ENCODE measurements around the gene ETS1.

ETS1 gene

DNA sequence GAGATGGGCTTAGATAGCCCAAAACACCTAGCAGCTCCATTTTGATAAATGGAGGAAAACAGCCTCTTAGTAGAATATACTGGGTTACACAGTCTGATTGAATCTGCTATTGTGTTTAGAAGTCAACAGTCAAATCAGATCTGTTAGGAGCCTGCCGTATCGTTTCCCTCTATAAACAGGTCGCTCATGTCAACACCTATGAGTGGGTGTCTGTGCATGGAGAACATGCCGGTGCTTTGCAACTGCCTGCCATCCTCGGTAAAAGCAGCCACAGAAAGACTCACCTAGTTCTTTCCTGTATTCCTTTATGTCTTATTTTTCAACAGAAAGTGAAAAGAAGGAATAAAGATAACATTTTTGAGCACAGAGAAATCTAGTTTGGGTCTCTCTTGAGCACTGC, 99.4 kb downstream of the ETS1 start:
- Histone ChIP-seq H4K20me1 (ENCODE audit: insufficient read depth) (no peaks in the 10 kb centered on the region), H3K4me3 (IDR thresholded peaks at IDR 0.05; ENCODE audit: insufficient read depth, low read depth, low read length) (no peak overlapping the region), H3K4me2 (no peak overlapping the region), H2AFZ (ENCODE audit: low read depth) (no peak overlapping the region), H3K36me3 (ENCODE audit: insufficient read depth) (peaks cover 4% of the 10 kb centered on the region), H3K27me3 (ENCODE audit: insufficient read depth, low read depth) (no peaks in the 10 kb centered on the region), H3K79me2 (ENCODE audit: insufficient read depth, low read depth) (peaks cover 37% of the 10 kb centered on the region), H3K9ac (no peak overlapping the region), H3K4me1 (ENCODE audit: low read depth, poor library complexity, severe bottlenecking) (peaks cover 87% of the 10 kb centered on the region), H3K27ac (no peak overlapping the region)
- TF ChIP-seq, protein P1, sequence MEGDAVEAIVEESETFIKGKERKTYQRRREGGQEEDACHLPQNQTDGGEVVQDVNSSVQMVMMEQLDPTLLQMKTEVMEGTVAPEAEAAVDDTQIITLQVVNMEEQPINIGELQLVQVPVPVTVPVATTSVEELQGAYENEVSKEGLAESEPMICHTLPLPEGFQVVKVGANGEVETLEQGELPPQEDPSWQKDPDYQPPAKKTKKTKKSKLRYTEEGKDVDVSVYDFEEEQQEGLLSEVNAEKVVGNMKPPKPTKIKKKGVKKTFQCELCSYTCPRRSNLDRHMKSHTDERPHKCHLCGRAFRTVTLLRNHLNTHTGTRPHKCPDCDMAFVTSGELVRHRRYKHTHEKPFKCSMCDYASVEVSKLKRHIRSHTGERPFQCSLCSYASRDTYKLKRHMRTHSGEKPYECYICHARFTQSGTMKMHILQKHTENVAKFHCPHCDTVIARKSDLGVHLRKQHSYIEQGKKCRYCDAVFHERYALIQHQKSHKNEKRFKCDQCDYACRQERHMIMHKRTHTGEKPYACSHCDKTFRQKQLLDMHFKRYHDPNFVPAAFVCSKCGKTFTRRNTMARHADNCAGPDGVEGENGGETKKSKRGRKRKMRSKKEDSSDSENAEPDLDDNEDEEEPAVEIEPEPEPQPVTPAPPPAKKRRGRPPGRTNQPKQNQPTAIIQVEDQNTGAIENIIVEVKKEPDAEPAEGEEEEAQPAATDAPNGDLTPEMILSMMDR (conservative IDR thresholded peaks at IDR 0.05; ENCODE audit: low read depth, low read length): no peak

DNA sequence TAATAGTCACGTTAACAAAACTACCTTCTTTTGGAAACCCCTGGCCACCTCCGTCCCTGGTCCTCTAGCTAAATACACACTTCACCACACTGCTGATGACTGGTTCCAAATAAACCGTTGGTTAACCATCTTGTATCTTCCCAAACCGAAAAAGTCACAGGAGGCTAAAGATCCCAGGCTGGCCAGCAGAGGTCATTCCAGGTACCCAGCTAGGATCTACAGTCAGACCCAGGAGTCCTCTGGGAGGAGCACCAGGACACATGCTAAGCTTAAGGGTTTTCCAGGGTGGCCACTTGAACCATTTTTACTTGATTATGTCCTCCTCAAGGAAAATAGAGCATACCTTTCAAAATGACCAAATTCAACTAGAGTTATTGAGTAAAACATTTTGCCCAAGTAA, 103.2 kb downstream of the ETS1 start:
- Histone ChIP-seq H3K9ac (no peak overlapping the region; the same call in 1 of the 2 replicates), H3K27ac (peak overlapping the region; percentile 82), H3K4me1 (ENCODE audit: low read depth, poor library complexity, severe bottlenecking) (peaks cover 78% of the 10 kb centered on the region), H3K27me3 (ENCODE audit: insufficient read depth, low read depth) (no peaks in the 10 kb centered on the region), H4K20me1 (ENCODE audit: insufficient read depth) (no peaks in the 10 kb centered on the region), H2AFZ (ENCODE audit: low read depth) (no peak overlapping the region), H3K4me2 (peak overlapping the region; percentile 38), H3K4me3 (IDR thresholded peaks at IDR 0.05; ENCODE audit: insufficient read depth, low read depth, low read length) (no peak overlapping the region), H3K79me2 (ENCODE audit: insufficient read depth, low read depth) (peaks cover 27% of the 10 kb centered on the region; the same call in 1 of the 2 replicates), H3K36me3 (ENCODE audit: insufficient read depth) (no peaks in the 10 kb centered on the region; the same call in 1 of the 2 replicates)
- TF ChIP-seq, protein P1 (conservative IDR thresholded peaks at IDR 0.05; ENCODE audit: low read depth, low read length): no peak

DNA sequence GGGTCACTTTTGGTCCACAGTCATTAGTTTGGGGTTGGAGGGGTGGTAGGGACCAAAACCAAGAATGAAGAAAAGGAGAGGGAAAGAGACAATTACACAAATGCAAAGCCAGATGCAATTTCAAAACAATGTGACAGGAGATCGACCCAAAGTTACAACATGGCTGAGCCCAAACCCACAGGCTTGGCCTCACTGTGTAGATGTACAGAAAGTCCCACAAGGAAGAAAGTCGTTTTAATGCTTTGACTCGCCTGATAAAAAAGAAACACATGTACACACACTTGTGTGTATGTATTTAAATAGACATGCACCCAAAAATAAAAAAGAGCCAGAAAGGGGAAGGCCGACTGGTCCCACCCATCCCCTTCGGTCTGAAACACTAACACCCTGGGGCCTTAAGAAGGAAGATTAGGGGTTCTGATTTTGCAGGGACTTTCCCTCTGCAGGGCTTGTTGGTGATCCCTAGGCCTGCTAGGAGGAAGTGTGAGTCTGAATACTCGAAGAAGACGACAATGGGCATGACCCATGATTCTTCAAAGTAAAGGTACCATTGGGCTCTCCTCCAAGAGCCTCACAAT, 104.1 kb downstream of the ETS1 start:
- TF ChIP-seq, protein P1 (conservative IDR thresholded peaks at IDR 0.05; ENCODE audit: low read depth, low read length): no peak
- Histone ChIP-seq H3K4me2 (peak overlapping the region; percentile 38), H3K36me3 (ENCODE audit: insufficient read depth) (no peaks in the 10 kb centered on the region; the same call in 1 of the 2 replicates), H2AFZ (ENCODE audit: low read depth) (no peak overlapping the region), H4K20me1 (ENCODE audit: insufficient read depth) (no peaks in the 10 kb centered on the region), H3K27ac (peak overlapping the region; percentile 82), H3K79me2 (ENCODE audit: insufficient read depth, low read depth) (peaks cover 27% of the 10 kb centered on the region; the same call in 1 of the 2 replicates), H3K9ac (peak overlapping the region; percentile 26; the same call in 1 of the 2 replicates), H3K27me3 (ENCODE audit: insufficient read depth, low read depth) (no peaks in the 10 kb centered on the region), H3K4me3 (IDR thresholded peaks at IDR 0.05; ENCODE audit: insufficient read depth, low read depth, low read length) (no peak overlapping the region), H3K4me1 (ENCODE audit: low read depth, poor library complexity, severe bottlenecking) (peaks cover 78% of the 10 kb centered on the region)

DNA sequence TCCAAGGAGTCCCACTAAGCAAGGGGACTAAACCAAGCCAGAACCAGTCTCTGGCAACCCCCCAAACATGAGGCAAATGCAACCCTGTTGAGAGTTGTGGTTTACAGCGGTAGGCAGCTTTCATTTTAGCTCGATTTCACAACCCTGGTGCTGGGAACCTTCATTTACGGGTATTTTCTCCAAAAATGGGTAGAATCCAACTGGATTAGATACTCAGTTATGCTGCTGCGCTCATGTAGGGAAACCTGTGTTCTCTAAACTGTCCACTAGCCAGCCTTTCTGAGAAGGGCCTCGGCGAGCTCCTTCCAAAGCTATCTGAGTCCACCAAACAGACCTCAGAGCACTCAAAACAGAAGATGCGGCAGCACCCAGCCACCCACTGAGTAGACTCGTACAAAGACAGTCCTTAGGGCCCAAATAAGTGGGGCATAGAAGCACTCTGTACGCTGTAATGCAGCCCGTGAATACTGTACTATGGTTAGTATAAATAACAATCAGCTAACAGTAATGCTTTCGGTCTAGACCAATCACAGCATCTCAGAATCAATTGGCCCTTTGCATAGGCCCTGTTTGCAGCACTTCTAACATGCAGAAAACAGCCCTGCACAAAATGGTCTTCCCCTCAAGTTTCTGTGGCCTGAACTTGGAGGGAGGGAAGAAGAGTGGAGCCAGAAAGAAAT, 104.7 kb downstream of the ETS1 start:
- Histone ChIP-seq H3K27ac (peak overlapping the region; percentile 82), H3K4me2 (peak overlapping the region; percentile 38), H3K4me3 (IDR thresholded peaks at IDR 0.05; ENCODE audit: insufficient read depth, low read depth, low read length) (no peak overlapping the region), H3K9ac (peak overlapping the region; percentile 26; the same call in 1 of the 2 replicates), H4K20me1 (ENCODE audit: insufficient read depth) (no peaks in the 10 kb centered on the region), H3K79me2 (ENCODE audit: insufficient read depth, low read depth) (peaks cover 27% of the 10 kb centered on the region; the same call in 1 of the 2 replicates), H3K4me1 (ENCODE audit: low read depth, poor library complexity, severe bottlenecking) (peaks cover 78% of the 10 kb centered on the region), H3K36me3 (ENCODE audit: insufficient read depth) (no peaks in the 10 kb centered on the region), H2AFZ (ENCODE audit: low read depth) (no peak overlapping the region), H3K27me3 (ENCODE audit: insufficient read depth, low read depth) (no peaks in the 10 kb centered on the region)
- TF ChIP-seq, protein P1 (conservative IDR thresholded peaks at IDR 0.05; ENCODE audit: low read depth, low read length): no peak
